Heart left ventricle (tissue), 13 donors: ENCODE results near the gene TNFRSF14.

Source experiments
- POLR2A ChIP-seq, 2 donors: fragments of 450-650 bp; IDR thresholded peaks; one replicate each; pipeline ENCODE4 v1.6.1; 2017; ENCODE audit warnings: antibody characterized with exemption in 2 of 2, mild to moderate bottlenecking in 2 of 2, moderate library complexity in 2 of 2
- TF ChIP-seq, protein P1 (sequence below), 12 donors: fragments of 200-600 bp; sonication (generic) in 4 of 12; IDR thresholded peaks; one replicate each; pipeline versions ENCODE4 v1.5.0 to v1.8.0; 2018 to 2022; ENCODE audit warnings: antibody characterized with exemption in 12 of 12, mild to moderate bottlenecking in 5 of 12
- donor health status: ischemic (EF 13 %, LVEDD 7.1; RV severe dilation, severe dysfunction).
- donor health status: DM: no; HTN: yes; CAD: no.
- donor health status: DM: no; HTN: no; CAD: no.
- donor health status: ischemic (EF 25% LVEDD 6.9; RV normal size, moderate dysfunction).
- donor health status: ischemic (EF 25% LVEDD 5.7; RV mildly dilated, moderate dysfunction).
- donor health status: ischemic (EF 35%, LVEDD 5.7; RV mildly dilated, moderate dysfunction).
- donor health status: nonischemic (EF 11% LVEDD 7.7; RV severe dilation, severe dysfunction).
- donor health status: DM: yes; HTN: yes; CAD: no.
- donor health status: PGD.
- donor health status: ischemic (EF 29% LVEDD 5.4; RV normal size, mild dysfunction).
- donor health status: nonischemic (EF 23%, LVEDD 6.1; RV moderate dilation, normal function).

DNA sequence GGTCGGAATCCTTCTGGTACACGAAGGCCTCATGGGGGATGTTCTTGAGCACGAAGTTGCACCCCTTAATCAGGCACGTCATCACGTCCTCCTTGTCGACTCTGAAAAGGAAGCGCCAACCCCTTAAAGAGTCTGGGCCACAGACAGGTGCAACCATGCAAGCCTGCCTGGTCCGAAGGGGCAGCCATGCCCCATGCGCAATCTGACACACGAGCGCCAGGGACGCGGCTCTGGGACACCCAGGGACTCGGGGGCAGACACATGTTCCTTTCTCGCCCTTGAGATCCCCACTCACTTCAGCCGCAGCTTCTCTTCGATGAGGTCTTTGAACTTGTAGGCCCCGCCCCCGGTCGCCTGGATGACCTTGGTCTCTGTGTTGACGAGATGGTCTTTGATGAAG, 35.4 kb upstream of the TNFRSF14 start:
- TF ChIP-seq, protein P1, sequence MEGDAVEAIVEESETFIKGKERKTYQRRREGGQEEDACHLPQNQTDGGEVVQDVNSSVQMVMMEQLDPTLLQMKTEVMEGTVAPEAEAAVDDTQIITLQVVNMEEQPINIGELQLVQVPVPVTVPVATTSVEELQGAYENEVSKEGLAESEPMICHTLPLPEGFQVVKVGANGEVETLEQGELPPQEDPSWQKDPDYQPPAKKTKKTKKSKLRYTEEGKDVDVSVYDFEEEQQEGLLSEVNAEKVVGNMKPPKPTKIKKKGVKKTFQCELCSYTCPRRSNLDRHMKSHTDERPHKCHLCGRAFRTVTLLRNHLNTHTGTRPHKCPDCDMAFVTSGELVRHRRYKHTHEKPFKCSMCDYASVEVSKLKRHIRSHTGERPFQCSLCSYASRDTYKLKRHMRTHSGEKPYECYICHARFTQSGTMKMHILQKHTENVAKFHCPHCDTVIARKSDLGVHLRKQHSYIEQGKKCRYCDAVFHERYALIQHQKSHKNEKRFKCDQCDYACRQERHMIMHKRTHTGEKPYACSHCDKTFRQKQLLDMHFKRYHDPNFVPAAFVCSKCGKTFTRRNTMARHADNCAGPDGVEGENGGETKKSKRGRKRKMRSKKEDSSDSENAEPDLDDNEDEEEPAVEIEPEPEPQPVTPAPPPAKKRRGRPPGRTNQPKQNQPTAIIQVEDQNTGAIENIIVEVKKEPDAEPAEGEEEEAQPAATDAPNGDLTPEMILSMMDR (IDR thresholded peaks at IDR 0.05): no peak
- no peak for TF ChIP-seq POLR2A (IDR thresholded peaks at IDR 0.05)
